ENCODE data around the gene ARFGEF3. TPM values are rescaled to one million over a fixed set of nuclear protein-coding genes. Genes with fewer than 3 reads are reported as not detected.

Gene ARFGEF3
- total and polyA plus RNA-seq, 10 of the 15 experiments (the other 5 are each of a cell fraction or from before 2014, with no cell fraction given): under 0.01 to 0.08 (median 0.02) TPM; not detected in 1

GRCh38 chr6:138334000-138334399 is 172.3 kb downstream of the ARFGEF3 start (continued):
- no peak for TF ChIP-seq ZNF687 (IDR thresholded peaks at IDR 0.05)

DNA sequence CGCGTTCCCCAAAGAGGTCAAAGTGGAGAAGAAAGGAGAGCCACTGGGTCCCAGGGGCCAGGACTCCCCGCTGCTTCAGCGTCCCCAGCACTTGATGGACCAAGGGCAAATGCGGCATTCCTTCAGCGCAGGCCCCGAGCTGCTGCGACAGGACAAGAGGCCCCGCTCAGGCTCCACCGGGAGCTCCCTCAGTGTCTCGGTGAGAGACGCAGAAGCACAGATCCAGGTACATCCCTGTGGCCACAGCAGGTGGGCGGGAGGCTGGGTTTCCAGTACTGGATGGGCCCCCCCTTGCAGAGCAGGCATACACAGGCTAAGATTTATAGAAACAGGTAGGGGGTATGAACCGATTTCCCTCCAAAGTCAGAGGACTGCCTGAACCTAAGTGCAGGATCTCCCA is 173.2 kb downstream of the ARFGEF3 start:
- ChIA-PET SMC1A (ENCODE audit: uncharacterized antibody, unreplicated experiment) (interaction anchor here (0.8 kb wide), 1 partner anchor 19 kb away, joined by 3 read pairs; no protein-coding TSS in a partner anchor), CTCF (interaction anchor here (1.0 kb wide), 1 partner anchor 9 kb away, joined by 4 read pairs; no protein-coding TSS in a partner anchor), POLR2A (interaction anchor here (0.7 kb wide), 1 partner anchor 297 kb away, joined by 5 read pairs; no protein-coding TSS in a partner anchor), RAD21 (ENCODE audit: unreplicated experiment) (no interaction called here)
- H3K4me1 ChIP-seq (ENCODE audit: control insufficient read depth, insufficient read depth, low read length): no peaks in the 10 kb centered on the region
- no TSS peak for BruUV-seq (replicated peaks)
- H3K9me3 ChIP-seq (replicated peaks; ENCODE audit: control insufficient read depth, insufficient read depth, low read length): no peaks in the 10 kb centered on the region
- no peak for DNase-seq (ENCODE audit: low read depth, low spot score)
- TF ChIP-seq SMAD5 (IDR thresholded peaks at IDR 0.05; ENCODE audit: low read depth): no peak
- no peak for TF ChIP-seq FOXM1 (IDR thresholded peaks at IDR 0.05; ENCODE audit: low read depth, low read length)
- TF ChIP-seq NFYA (IDR thresholded peaks at IDR 0.05; ENCODE audit: borderline replicate concordance, low read depth, low read length): no peak
- no peak for TF ChIP-seq HDAC6 (IDR thresholded peaks at IDR 0.05; ENCODE audit: unreplicated experiment)
- no peak for TF ChIP-seq RFX5 (IDR thresholded peaks at IDR 0.05; ENCODE audit: low read depth, low read length)
- no peak for TF ChIP-seq STAT1 (conservative IDR thresholded peaks at IDR 0.05)
- TF ChIP-seq EP300 (IDR thresholded peaks at IDR 0.05; ENCODE audit: borderline replicate concordance in 1 of 2, control insufficient read depth in 1 of 2, low read depth in 2 of 2, low read length in 2 of 2): no peak
- no peak for TF ChIP-seq ZNF622 (IDR thresholded peaks at IDR 0.05)
- no peak for TF ChIP-seq YBX1 (IDR thresholded peaks at IDR 0.05)
- TF ChIP-seq MYB (IDR thresholded peaks at IDR 0.05; ENCODE audit: borderline replicate concordance, low read depth, low read length): no peak
- TF ChIP-seq MTA3 (IDR thresholded peaks at IDR 0.05; ENCODE audit: borderline replicate concordance, low read length): no peak
- TF ChIP-seq ETV6 (conservative IDR thresholded peaks at IDR 0.05 in 1 of 2, IDR thresholded peaks at IDR 0.05 in 1 of 2; ENCODE audit: borderline replicate concordance in 1 of 2, low read depth in 1 of 2): no peak
- TF ChIP-seq BACH1 (IDR thresholded peaks at IDR 0.05; ENCODE audit: borderline replicate concordance): no peak
- TF ChIP-seq NFIC (IDR thresholded peaks at IDR 0.05; ENCODE audit: low read depth, low read length): no peak
- no peak for TF ChIP-seq SREBF2 (IDR thresholded peaks at IDR 0.05; ENCODE audit: low read length)
- no peak for TF ChIP-seq SUPT20H (IDR thresholded peaks at IDR 0.05; ENCODE audit: borderline replicate concordance, control insufficient read depth, low read depth, low read length)
- H3K27me3 ChIP-seq (replicated peaks in 1 of 2; ENCODE audit: control insufficient read depth in 2 of 2, insufficient read depth in 2 of 2, low read length in 1 of 2): peaks cover 2 to 3% of the 10 kb centered on the region in 2 experiments
- no peak overlapping the region for H3K4me2 ChIP-seq (ENCODE audit: control insufficient read depth, insufficient read depth)
- no peak for ATAC-seq
- no peaks in the 10 kb centered on the region for H3K36me3 ChIP-seq (ENCODE audit: control insufficient read depth in 2 of 2, insufficient read depth in 2 of 2, low read length in 1 of 2)
- no peak overlapping the region for H3K4me3 ChIP-seq
- H3K27ac ChIP-seq (ENCODE audit: control insufficient read depth, insufficient read depth): no peak overlapping the region
- no peaks in the 10 kb centered on the region for H3K79me2 ChIP-seq (ENCODE audit: control insufficient read depth, insufficient read depth, low read length)
- in situ Hi-C loops (cut with MboI) (no loop called here), intact Hi-C loops (cut with micrococcal nuclease; ENCODE audit: unreplicated experiment) (no loop called here)
- H2AFZ ChIP-seq (ENCODE audit: control insufficient read depth, low read depth, low read length): no peak overlapping the region
- no peaks in the 10 kb centered on the region for H4K20me1 ChIP-seq (ENCODE audit: control insufficient read depth, insufficient read depth)
- 71% methylated on average over 14 of the region's 14 CpGs for WGBS (ENCODE audit: insufficient coverage, insufficient replicate concordance, low lambda C conversion rate, missing lambda C conversion rate)
- FAIRE-seq: no peak
- no peak overlapping the region for H3K9ac ChIP-seq (ENCODE audit: control insufficient read depth, insufficient read depth, low read length)

Measured in GM12878 (cell line).